Ishikawa (cell line): ENCODE results near the gene ADAMTS12.

ENCODE experiments used
- CEBPB ChIP-seq: IDR thresholded peaks from 2 replicates; pipeline ENCODE4 v1.6.1; 2012
- CREB1 ChIP-seq: IDR thresholded peaks from 2 replicates; pipeline ENCODE4 v1.6.1; 2012; ENCODE audit warnings: low read depth
- EGR1 ChIP-seq: IDR thresholded peaks from 2 replicates; pipeline ENCODE4 v1.6.1; 2012
- EP300 ChIP-seq: IDR thresholded peaks from 2 replicates; pipeline ENCODE4 v1.6.1; 2012; ENCODE audit warnings: borderline replicate concordance
- FOXM1 ChIP-seq: IDR thresholded peaks from 2 replicates; pipeline ENCODE4 v1.6.1; 2012; ENCODE audit warnings: low read depth, borderline replicate concordance
- MAX ChIP-seq: IDR thresholded peaks from 2 replicates; pipeline ENCODE4 v1.6.1; 2012
- NFIC ChIP-seq: IDR thresholded peaks from 2 replicates; pipeline ENCODE4 v1.6.1; 2012
- RAD21 ChIP-seq: IDR thresholded peaks from 2 replicates; pipeline ENCODE4 v1.6.1; 2012; ENCODE audit warnings: low read depth
- TAF1 ChIP-seq: IDR thresholded peaks from 2 replicates; pipeline ENCODE4 v1.6.1; 2012; ENCODE audit warnings: low read depth, mild to moderate bottlenecking
- TCF12 ChIP-seq: IDR thresholded peaks from 2 replicates; pipeline ENCODE4 v1.6.1; 2012; ENCODE audit warnings: low read depth
- TEAD4 ChIP-seq: IDR thresholded peaks from 2 replicates; pipeline ENCODE4 v1.6.1; 2012
- YY1 ChIP-seq: IDR thresholded peaks from 2 replicates; pipeline ENCODE4 v1.6.1; 2012; ENCODE audit warnings: low read depth
- ZBTB7A ChIP-seq: IDR thresholded peaks from 2 replicates; pipeline ENCODE4 v1.6.1; 2012; ENCODE audit warnings: low read depth
- TF ChIP-seq, protein P1 (sequence below): IDR thresholded peaks from 2 replicates; pipeline ENCODE4 v1.6.1; 2012
- TF ChIP-seq, protein P2 (sequence below): IDR thresholded peaks from 2 replicates; pipeline ENCODE4 v1.6.1; 2012; ENCODE audit warnings: low read depth, mild to moderate bottlenecking

The ADAMTS12 gene

GRCh38 chr5:33475706-33476105 lies 416.1 kb downstream of the ADAMTS12 start:
- TF ChIP-seq YY1 (no peak), EP300 (no peak), CEBPB (no peak), TCF12 (no peak), RAD21 (no peak), CREB1 (no peak), EGR1 (no peak), MAX (no peak), TAF1 (no peak)
- TF ChIP-seq, protein P1, sequence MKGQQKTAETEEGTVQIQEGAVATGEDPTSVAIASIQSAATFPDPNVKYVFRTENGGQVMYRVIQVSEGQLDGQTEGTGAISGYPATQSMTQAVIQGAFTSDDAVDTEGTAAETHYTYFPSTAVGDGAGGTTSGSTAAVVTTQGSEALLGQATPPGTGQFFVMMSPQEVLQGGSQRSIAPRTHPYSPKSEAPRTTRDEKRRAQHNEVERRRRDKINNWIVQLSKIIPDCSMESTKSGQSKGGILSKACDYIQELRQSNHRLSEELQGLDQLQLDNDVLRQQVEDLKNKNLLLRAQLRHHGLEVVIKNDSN, result no peak
- TF ChIP-seq, protein P2, sequence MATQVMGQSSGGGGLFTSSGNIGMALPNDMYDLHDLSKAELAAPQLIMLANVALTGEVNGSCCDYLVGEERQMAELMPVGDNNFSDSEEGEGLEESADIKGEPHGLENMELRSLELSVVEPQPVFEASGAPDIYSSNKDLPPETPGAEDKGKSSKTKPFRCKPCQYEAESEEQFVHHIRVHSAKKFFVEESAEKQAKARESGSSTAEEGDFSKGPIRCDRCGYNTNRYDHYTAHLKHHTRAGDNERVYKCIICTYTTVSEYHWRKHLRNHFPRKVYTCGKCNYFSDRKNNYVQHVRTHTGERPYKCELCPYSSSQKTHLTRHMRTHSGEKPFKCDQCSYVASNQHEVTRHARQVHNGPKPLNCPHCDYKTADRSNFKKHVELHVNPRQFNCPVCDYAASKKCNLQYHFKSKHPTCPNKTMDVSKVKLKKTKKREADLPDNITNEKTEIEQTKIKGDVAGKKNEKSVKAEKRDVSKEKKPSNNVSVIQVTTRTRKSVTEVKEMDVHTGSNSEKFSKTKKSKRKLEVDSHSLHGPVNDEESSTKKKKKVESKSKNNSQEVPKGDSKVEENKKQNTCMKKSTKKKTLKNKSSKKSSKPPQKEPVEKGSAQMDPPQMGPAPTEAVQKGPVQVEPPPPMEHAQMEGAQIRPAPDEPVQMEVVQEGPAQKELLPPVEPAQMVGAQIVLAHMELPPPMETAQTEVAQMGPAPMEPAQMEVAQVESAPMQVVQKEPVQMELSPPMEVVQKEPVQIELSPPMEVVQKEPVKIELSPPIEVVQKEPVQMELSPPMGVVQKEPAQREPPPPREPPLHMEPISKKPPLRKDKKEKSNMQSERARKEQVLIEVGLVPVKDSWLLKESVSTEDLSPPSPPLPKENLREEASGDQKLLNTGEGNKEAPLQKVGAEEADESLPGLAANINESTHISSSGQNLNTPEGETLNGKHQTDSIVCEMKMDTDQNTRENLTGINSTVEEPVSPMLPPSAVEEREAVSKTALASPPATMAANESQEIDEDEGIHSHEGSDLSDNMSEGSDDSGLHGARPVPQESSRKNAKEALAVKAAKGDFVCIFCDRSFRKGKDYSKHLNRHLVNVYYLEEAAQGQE, result no peak

GRCh38 chr5:33474931-33475499 lies 416.8 kb downstream of the ADAMTS12 start:
- TF ChIP-seq EGR1, result no peak
- TF ChIP-seq, protein P2, result no peak
- TF ChIP-seq YY1, result no peak
- TF ChIP-seq, protein P1, result no peak
- no peak for TF ChIP-seq FOXM1
- no peak for TF ChIP-seq CREB1
- TF ChIP-seq MAX, result no peak
- no peak for TF ChIP-seq NFIC
- no peak for TF ChIP-seq TCF12
- no peak for TF ChIP-seq RAD21
- TF ChIP-seq TEAD4, result no peak
- no peak for TF ChIP-seq TAF1

DNA sequence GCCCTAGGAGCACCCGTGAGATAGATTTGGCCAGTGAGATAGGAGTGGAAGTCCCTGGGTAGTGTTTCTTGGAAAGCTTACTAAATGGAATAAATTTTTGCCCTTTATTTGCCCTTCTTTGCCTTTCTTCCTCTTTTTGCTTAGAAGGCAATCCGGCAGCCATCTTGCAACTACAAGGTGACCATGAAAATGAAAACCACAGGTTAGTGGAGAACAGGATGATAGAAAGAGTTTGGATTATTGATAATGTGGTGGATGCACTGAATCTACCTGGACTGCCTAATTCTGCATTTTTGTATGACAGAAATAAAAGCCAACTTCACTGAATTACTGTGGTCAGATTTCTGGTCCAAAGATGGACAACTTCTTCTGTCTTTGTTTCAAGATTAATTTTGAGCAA lies 417.8 kb downstream of the ADAMTS12 start:
- TF ChIP-seq TEAD4 (no peak), ZBTB7A (no peak)
